VCaP (cell line): ENCODE data around the gene MAS1L.
A peak's percentile ranks its signal among the peaks of the same experiment; 100 is the strongest.

Experiments used
- H3K27ac ChIP-seq: fragments of 450-650 bp; 2 replicates; pipeline ENCODE4 v1.5.1; 2017
- TF ChIP-seq, protein P1 (sequence below): fragments of 450-650 bp; conservative IDR thresholded peaks from 2 replicates; pipeline ENCODE4 v1.5.1; 2017; ENCODE audit warnings: mild to moderate bottlenecking, moderate library complexity

The MAS1L gene

DNA sequence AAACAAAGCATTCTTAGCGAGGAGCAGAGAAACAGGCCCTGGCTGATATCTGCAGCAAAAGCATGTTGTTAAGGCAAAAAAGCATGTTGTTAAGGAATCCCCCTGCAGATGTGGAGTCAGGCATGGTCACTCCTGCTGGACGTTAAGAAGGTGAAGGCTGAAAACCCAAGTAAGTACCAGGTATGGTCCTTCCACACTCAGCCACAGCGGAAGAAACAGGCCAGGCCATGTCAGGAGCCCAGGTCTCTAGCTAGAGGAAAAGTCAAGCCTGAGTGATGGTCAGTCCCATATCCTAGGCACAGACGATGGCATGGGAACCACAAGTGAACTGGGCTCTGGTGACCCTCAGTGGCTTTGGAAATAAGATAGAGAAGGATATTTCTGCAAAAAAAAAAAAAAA lies 32.5 kb upstream of the MAS1L start:
- TF ChIP-seq, protein P1, sequence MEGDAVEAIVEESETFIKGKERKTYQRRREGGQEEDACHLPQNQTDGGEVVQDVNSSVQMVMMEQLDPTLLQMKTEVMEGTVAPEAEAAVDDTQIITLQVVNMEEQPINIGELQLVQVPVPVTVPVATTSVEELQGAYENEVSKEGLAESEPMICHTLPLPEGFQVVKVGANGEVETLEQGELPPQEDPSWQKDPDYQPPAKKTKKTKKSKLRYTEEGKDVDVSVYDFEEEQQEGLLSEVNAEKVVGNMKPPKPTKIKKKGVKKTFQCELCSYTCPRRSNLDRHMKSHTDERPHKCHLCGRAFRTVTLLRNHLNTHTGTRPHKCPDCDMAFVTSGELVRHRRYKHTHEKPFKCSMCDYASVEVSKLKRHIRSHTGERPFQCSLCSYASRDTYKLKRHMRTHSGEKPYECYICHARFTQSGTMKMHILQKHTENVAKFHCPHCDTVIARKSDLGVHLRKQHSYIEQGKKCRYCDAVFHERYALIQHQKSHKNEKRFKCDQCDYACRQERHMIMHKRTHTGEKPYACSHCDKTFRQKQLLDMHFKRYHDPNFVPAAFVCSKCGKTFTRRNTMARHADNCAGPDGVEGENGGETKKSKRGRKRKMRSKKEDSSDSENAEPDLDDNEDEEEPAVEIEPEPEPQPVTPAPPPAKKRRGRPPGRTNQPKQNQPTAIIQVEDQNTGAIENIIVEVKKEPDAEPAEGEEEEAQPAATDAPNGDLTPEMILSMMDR = no peak

DNA sequence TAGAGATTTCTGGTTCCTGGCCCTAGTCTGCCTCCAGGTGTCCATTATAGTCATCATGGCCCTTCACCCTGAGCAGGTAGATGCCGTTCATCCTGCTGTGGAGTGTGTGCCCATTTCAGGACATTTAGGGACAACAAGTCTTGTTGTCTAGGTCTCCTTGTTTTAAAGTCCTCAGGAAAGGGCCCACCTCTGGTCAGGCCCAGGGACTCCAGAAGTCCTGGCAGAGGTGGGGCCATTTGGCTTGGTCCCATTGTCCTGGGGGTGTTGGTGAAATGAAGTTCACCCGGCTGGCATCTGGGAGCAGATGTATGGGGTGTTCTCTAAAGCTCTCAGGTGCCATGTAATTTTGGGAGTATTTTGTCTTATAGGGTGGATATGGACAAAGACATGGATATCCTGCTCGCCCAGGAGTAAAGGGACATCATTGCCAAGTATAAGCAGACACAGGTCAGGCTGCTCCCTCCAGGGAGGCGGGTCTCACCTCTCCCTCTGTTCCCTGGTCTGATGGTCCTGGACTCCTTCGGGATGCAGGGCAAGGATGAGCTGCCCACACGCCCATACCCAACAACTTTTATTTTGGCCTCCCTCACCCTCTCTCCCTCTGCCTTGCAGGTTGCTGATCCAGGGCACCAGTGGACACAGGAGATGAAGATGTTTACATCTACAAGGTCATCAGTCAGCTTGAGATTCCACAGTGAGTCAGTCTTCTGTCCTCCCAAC lies 31.7 kb upstream of the MAS1L start:
- no peak overlapping the region for H3K27ac ChIP-seq
- TF ChIP-seq, protein P1 = no peak

More for the DNA sequence above, 32.5 kb upstream of the MAS1L start:
- H3K27ac ChIP-seq = no peak overlapping the region

DNA sequence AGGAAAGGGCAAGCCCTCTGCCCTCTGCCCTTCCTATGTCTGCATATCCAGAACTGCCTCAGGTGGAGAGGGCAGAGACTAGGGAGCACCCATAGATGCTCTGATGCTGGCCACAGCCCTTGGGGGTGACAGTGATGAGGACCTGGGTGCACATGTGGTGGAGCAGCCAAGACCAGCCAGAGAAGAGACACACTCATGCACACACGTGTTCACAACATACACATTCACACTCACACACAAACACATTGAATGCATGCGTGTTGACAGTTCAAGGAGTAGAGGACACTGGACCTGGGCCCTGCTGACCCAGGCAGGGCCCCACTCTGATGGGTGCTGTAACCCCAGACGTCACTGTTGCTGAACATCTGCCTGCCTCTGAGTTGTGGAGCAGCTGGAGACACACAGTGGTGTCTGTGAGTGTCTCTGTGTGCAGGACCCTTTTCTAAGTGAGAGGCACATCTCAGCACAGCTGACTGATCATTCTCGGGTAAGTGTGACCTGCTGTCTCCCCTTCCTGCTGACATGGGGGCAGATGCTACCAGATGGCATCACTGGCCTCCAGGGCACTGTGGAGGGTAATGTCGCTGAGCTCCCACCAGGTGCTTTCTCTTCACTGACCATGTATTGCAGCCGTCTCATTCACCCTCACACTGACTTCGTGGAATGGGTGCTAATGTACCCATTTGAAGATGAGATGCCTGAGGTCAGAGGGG lies 30.1 kb upstream of the MAS1L start:
- H3K27ac ChIP-seq = no peak overlapping the region
- TF ChIP-seq, protein P1 = no peak

DNA sequence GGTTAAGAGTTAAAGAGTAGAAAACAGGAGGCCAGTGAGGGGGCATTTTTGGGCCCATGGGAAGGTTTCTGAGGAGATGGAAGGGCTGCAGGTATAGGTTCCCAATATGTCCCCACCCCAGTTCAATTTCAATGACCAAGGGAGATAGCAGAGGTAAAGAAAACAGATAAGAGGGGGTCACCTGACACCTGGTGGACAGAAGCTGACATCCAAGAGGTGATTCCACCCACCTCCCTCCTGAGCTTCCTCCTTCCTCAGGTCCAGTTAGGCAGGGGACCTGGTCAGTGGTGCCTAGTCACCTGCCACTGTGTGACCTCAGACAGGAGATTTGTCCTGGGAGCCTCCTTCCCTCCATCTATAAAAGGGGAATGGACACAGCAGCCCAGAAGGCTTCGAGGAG lies 29.5 kb upstream of the MAS1L start:
- TF ChIP-seq, protein P1 = no peak
- no peak overlapping the region for H3K27ac ChIP-seq

DNA sequence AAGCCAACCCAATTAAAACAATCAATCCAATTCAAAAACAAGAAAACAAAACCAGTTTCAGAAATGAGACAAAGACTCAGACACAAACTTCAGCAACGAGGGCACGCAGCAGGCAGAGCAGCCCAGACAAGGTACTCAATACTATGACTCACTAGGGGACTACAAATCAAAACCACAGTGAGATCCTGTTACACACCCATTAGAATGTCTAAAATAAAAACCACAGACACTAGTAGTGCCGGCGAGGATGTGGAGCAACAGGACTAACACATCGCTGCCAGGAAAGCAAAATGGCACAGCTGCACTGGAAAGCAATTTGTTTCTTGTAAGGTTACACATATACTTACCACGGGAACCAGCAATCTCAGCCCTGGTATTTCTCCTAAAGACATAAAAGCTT lies 28.4 kb upstream of the MAS1L start:
- TF ChIP-seq, protein P1 = no peak
- peak overlapping the region; percentile 22; the same call in 1 of the 2 replicates for H3K27ac ChIP-seq

DNA sequence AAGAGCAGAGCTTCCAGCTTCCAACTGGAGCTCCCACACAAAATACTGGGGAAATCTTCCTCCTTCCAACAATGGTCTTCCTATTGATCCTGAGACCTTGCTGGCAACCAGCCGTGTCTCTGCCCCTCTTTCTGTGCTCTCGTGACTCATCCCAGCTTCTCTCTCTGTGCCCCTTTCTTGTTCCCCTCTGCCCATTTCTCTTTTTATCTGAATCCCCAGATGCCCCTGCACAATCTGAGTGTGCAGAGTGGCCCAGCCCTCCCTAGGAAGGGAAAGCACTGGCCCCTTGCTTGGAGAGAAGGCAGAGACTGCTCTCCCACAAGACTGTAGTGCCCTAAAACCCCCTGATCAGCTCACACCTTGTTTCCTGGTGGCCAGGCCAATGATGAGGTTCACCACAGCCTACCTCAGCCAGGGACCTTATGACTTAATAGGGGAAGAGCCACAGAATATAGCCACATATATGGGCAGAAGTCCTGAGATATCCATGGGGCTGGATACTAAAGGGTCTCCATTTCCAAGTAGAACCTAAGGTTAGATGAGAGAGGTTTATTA lies 23.1 kb upstream of the MAS1L start:
- no peak overlapping the region for H3K27ac ChIP-seq
- TF ChIP-seq, protein P1 = no peak

DNA sequence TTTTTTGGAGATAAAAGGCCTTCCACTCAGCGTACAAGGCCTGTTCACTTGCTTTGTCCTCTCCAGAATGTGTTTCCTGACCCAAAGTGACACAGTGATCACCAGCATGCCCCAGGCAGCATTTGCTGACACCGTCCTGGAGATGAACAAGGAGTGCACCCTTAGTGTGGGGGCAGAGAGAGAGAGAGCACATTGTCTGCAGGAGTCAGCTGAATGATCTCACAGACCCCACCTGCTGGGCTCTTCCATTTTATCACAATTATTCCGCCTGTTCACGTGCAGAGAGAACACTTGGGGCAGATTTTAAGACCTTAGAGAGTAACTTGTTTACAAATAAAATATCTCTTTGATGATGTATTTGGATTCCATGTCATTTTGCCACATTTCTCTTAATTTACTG lies 22.4 kb upstream of the MAS1L start:
- TF ChIP-seq, protein P1 = peak; percentile 39; the same call in 1 of the 2 replicates
- no peak overlapping the region for H3K27ac ChIP-seq
